ENCODE results near the gene MCM3.

MCM3 gene

GRCh38 chr6:52301326-52301725 is 16.8 kb upstream of the MCM3 start:
- no peak for DNase-seq

DNA sequence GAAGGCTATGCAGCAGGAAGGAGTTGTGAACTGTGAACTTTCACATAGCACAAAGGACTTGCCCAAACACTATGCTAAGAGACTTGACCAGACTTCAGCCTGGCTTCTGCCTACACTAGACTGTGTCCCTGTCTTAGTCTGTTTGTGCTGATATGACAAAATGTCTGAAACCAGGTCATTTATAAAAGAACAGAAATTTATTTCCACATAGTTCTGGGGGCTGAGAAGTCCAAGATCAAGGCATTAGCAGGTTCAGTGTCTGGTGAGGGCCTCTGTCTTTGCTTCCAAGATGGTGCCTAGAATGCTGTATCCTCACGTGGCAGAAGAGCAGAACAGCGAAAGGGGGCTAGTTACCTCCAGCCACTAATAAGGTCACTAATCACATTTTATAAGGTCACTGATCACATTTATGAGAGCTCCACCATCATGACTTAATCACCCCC is 16.0 kb upstream of the MCM3 start:
- DNase-seq, result no peak

- DNase-seq, result no peak
These were observed 15.1 kb upstream of the MCM3 start for GRCh38 chr6:52299653-52300052.

DNA sequence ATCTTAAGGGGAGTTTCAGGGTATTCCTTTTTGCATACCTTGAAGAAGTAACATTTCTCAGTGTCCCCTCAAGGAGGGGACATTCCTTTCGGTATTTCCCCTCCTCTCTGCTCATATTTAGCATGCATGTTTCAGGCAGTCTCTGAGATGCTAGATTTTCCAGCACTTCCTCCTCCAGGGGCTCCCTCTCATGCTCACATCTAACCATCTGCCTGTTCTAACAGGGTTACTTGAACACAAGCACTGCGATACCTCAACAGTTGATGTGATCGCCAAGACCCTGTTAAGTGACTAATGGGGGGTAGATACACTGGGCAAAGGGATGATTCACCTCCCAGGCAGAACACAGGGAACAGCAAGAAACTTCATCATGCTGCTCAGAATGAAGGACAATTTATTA is 12.9 kb upstream of the MCM3 start:
- no peak for DNase-seq

DNA sequence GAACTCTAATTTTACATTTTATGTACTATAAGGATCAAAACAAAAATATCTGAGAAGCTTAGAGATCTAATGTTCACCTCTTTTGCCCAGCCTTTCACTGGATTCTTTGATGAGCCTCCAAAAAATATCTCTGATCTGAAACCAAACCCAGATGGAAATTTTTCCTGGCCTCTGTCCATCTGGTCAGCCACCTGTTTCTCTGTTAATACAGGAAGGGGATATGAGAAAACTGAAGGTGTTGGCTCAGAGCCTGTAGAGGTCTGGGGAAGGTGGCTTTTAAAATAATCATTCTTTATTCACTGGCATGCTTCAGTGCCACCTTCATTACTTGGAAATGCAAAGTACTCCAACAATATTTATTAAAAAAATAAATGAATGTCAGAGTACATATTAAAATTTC is 8.5 kb upstream of the MCM3 start:
- DNase-seq, result peak in 1 of 2 experiments; percentile 43

- DNase-seq, result no peak
These were observed 4.3 kb upstream of the MCM3 start for GRCh38 chr6:52288841-52289240.

GRCh38 chr6:52288216-52288615 is 3.7 kb upstream of the MCM3 start:
- DNase-seq, result no peak

DNA sequence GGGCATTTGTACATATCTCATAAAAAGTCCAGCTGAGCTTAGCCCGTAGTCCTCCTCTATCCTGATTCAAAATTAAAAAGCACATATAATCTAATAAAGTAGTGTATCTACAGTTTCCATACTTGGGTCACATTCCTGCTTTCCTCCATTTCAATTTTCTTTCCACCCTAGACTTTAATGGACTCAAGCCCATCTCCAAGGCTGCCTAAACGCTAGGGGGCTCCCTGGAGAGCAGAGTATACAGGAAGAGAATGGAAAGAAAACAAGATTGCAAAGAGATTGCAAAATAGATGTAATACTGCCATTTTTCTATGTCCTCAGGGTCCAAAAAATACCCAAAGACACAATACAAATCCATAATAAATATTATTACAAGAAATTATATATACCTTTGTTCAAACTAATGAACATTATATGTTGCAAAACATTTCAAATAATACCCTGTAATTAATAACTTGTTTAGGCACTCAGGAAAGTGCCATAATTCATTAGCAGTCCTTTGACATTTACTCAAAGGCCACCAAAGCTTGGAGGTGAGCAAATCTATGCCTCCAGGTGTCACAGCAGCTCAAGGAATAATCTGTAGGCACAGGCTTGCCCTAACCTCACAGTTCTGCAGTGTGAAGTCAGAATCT is 2.4 kb upstream of the MCM3 start:
- DNase-seq, result no peak

GRCh38 chr6:52285177-52286068 is 881 bp upstream of the MCM3 start:
- DNase-seq, result peak in 1 of 2 experiments; percentile 14

GRCh38 chr6:52284131-52284459 is 447 bp downstream of the MCM3 start:
- DNase-seq, result no peak

DNA sequence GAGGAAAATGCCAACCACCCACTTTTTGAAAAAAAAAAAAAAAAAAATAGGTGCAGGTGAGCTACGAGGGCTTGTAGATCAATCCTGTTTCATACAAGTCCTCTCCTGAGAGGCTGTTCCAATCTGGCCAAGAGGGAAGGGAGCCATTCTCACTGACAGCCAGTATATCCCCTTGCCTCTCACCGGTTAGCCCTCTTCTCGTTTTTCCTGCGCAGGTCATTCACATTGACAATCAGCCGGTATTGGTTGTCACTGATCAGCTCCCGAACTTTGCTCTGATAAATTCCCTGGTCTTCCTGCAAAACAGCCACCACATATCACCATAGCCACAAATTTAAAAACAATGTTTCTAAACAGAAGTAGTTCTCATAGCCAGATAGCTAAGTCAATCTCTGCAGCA is 1.4 kb downstream of the MCM3 start:
- no peak for DNase-seq

GRCh38 chr6:52276130-52276529 is 8.4 kb downstream of the MCM3 start:
- no peak for DNase-seq

DNA sequence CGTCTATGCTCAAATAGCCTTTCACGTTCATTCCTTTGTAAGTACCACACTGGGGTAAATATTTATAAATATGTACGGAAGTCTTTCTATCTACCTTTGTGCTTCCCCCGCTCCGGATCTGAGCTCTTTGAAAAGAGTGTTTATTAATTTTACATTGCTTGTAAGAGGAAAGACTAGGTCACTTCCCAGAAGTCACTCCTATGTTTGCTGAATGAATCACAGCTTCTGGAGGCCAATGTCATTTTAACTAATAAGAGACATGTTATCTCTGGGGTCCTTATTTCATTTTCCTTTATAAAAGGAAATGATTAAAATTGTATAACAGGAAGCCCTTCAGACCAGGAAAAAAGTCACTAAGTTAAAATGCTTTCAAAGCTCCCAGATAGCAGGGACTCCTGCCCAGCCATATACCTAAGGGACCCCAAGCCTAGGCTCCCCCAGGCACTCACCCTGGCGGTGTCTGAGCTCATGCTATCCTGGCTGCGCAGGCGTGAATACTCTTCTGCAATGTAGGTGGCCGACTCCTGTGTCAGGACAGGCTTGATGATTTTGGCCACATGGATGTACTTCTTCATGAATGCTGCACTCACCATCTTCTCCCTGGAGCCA is 12.6 kb downstream of the MCM3 start:
- no peak for DNase-seq

GRCh38 chr6:52263709-52264540 is 20.6 kb downstream of the MCM3 start:
- peak in 1 of 2 experiments; percentile 46 for DNase-seq

DNA sequence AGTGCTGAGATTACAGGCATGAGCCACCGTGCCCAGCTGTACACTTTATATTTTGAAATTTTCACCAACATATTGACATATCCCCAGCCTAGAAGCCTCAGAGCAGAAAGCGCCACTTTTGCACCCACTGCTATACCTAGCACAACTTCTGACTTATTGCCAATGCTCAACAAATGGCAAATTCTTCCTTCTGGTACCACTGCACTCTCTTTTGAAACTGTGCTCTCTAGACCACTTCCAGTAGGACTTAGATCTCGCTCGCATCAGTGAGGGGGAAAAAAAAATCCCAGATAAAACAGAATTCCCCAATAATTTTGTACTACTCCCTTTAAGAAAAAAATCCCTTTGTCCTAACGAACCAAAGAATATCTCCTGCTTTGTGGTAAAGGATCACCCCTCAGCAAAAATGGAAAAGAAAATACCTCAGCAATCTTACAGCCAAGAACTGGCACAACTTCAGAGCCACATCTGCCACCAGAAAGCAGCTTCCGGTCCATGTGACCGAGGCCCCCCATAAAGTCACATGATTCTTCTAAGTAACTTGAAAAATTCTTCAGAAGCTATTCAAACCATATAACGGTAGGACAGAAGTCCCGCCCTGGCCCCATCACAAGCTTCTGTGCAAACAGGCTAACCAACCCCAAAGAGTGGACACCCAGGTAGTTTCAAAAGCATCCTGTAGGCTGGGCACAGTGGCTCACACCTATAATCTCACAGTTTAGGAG is 21.8 kb downstream of the MCM3 start:
- DNase-seq, result no peak

DNA sequence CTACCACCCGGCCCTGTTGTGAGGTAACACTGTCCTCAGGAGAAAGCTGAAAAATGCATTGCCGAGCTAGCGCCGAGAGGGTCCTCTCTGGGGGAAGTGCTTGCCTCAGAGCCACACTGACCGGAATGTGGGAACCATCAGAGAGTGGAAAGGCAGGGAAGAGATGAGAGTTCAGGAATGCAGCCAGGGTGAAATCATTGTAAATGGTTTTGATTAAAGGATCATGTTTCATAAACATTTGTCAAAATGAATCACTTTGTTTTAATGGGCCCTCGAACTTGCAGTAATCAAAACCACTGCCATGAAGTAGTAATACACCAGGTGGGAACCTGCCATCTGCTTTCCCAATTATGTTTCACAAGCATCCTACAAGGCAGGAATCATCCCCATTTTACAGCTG is 23.3 kb downstream of the MCM3 start:
- DNase-seq, result no peak

- no peak for DNase-seq
These were observed 23.9 kb downstream of the MCM3 start for GRCh38 chr6:52260634-52261033.

DNA sequence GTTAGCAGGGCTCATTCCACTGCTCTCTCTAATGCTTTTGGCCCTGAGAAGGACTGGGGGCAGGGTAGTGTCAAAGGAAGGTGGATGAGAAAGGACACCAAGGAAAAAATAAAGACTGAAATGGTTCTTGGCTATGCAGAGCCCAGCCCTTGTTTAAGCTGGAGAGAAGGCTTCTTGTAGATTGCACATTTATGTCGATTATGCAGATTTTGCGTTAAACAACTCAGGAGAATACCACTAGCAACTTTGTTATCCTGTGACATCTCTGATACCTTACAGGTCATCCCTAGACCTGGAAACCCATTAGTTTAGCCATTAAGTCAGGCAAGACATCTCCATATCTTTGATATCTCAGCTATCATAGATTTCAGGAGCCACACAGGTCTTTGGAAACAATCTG is 29.1 kb downstream of the MCM3 start:
- no peak for DNase-seq

DNA sequence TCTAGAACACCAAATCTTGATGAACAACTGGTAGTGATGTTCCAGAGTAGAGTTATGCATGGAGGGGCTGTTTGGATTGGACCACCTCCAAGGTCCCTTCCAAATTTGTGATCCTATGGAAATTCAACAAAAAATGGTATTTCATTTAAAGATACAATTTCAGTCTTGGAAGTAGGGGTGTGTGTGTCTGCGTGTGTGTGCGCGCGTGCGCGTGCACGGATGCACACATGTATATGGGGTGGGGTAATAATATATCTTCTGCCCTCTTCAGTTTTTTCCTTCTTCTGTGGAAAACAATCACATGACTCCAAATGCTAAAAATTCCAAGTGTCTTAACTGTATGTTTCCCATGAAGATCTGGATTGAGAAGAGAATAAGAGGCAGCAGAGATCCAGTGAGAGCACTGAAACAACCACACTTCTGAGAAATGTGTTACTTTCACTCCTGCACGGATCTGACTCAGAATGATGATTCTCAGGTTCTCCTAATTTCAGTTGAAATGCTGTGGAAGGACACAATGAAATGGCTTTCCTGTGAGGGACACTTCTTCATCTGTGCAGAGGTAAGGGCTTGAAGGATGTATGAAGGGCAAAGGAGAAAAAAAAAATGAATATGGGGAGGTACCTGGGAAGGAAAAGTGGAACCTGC is 29.7 kb downstream of the MCM3 start:
- no peak for DNase-seq

- DNase-seq, result no peak
These were observed 31.0 kb downstream of the MCM3 start for GRCh38 chr6:52253494-52253893.

DNA sequence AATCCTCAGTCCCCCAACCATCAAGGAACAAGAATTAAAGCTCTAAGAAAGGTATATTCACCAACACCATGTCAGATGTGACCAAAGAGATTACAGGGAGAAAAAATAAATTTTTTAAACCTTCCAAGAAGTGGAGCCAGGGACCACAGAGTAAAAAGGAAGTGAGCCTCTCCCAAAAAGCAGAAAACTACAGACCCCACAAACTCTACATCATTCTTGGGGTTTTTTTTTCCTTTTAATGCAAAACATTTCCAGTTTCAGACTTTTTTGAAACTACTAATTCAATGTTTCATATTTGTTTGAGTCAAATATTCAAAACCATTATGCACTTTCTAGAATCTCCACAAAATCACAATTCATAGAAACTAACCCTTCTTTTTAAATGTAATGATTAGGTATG is 33.4 kb downstream of the MCM3 start:
- no peak for DNase-seq

GRCh38 chr6:52249078-52249477 is 35.5 kb downstream of the MCM3 start:
- no peak for DNase-seq
